Uterus (tissue), 4 donors: Measurements from ENCODE around the gene PHF5A. TPM values are rescaled to one million over a fixed set of nuclear protein-coding genes. Genes with fewer than 3 reads are reported as not detected.
A peak's percentile ranks its signal among the peaks of the same experiment; 100 is the strongest.

ENCODE experiments used
- DNase-seq, 2 donors: peaks; one replicate each; pipeline ENCODE4 v3.0.0-alpha.2; 2019 to 2020
- H3K27ac ChIP-seq, 2 donors: fragments of 200-600 bp; sonication (generic); 1 replicate in 1 of 2; 2 replicates in 1 of 2; pipeline ENCODE4 v1.5.1; 2016 to 2018
- H3K27me3 ChIP-seq, 2 donors: fragments of 200-600 bp; sonication (generic); one replicate each; pipeline ENCODE4 v1.5.1; 2018 to 2019; ENCODE audit warnings: control low read depth in 1 of 2
- H3K36me3 ChIP-seq, 2 donors: fragments of 200-600 bp; sonication (generic); one replicate each; pipeline ENCODE4 v1.5.1; 2019; ENCODE audit warnings: control low read depth in 1 of 2
- H3K4me1 ChIP-seq, 2 donors: fragments of 200-600 bp; sonication (generic); one replicate each; pipeline ENCODE4 v1.5.1; 2018 to 2019; ENCODE audit warnings: control low read depth in 1 of 2
- H3K4me3 ChIP-seq, 2 donors: fragments of 200-600 bp; sonication (generic); 1 replicate in 1 of 2; 2 replicates in 1 of 2; pipeline ENCODE4 v1.5.1; 2018 to 2019; ENCODE audit warnings: mild to moderate bottlenecking in 1 of 2
- H3K9me3 ChIP-seq, 2 donors: fragments of 200-600 bp; sonication (generic); one replicate each; pipeline ENCODE4 v1.5.1; 2019; ENCODE audit warnings: control low read depth in 1 of 2
- CTCF ChIP-seq, 4 experiments: fragments of 200-600 bp in 2 of 4; fragments of 450-650 bp in 2 of 4; sonication (generic) in 2 of 4; IDR thresholded peaks; one replicate each; pipeline ENCODE4 v1.5.1; 2016 to 2019; ENCODE audit warnings: antibody characterized with exemption in 4 of 4, mild to moderate bottlenecking in 2 of 4, moderate library complexity in 1 of 4
- POLR2A ChIP-seq, 2 donors: fragments of 450-650 bp; IDR thresholded peaks; one replicate each; pipeline ENCODE4 v1.6.1; 2016; ENCODE audit warnings: antibody characterized with exemption in 2 of 2, mild to moderate bottlenecking in 1 of 2, moderate library complexity in 1 of 2
- intact Hi-C: fragments of 100-400 bp; cut with DNase I; formaldehyde crosslinking; loops from one replicate; pipeline ENCODE4 v1.15.1; 2023; ENCODE audit warnings: low total_unique reads
- total RNA-seq, 4 donors: library from RNA; depleted of rRNA in 3 of 4; stranded (reverse); fragments of >200 nt in 3 of 4; gene quantifications; one replicate each; pipeline versions ENCODE4 v1.1.0 to v1.2.4, GENCODE V29; 2014 to 2023
- donor health status: DM: yes; HTN: yes; CAD: no.

Gene PHF5A
- total RNA-seq, 4 donors from 2014 or later: 38.5 to 65.1 (median 46.4) TPM

- Histone ChIP-seq H3K9me3 (no peaks in the 10 kb centered on the region), H3K4me3 (no peak overlapping the region), H3K27ac (no peak overlapping the region), H3K4me1 (no peaks in the 10 kb centered on the region), H3K36me3 (no peaks in the 10 kb centered on the region), H3K27me3 (no peaks in the 10 kb centered on the region)
- intact Hi-C loops: no loop called here
- no peak for DNase-seq
- no peak for TF ChIP-seq CTCF (IDR thresholded peaks at IDR 0.05)
- TF ChIP-seq POLR2A (IDR thresholded peaks at IDR 0.05): no peak
These were observed 9.1 kb downstream of the PHF5A start for GRCh38 chr22:41459431-41459830.

GRCh38 chr22:41458161-41458728 lies 10.2 kb downstream of the PHF5A start:
- Histone ChIP-seq H3K4me3 (no peak overlapping the region), H3K9me3 (no peaks in the 10 kb centered on the region), H3K4me1 (no peaks in the 10 kb centered on the region), H3K27ac (no peak overlapping the region), H3K36me3 (no peaks in the 10 kb centered on the region), H3K27me3 (no peaks in the 10 kb centered on the region)
- intact Hi-C loops: no loop called here
- TF ChIP-seq CTCF (IDR thresholded peaks at IDR 0.05) (no peak), POLR2A (IDR thresholded peaks at IDR 0.05) (no peak)
- no peak for DNase-seq

DNA sequence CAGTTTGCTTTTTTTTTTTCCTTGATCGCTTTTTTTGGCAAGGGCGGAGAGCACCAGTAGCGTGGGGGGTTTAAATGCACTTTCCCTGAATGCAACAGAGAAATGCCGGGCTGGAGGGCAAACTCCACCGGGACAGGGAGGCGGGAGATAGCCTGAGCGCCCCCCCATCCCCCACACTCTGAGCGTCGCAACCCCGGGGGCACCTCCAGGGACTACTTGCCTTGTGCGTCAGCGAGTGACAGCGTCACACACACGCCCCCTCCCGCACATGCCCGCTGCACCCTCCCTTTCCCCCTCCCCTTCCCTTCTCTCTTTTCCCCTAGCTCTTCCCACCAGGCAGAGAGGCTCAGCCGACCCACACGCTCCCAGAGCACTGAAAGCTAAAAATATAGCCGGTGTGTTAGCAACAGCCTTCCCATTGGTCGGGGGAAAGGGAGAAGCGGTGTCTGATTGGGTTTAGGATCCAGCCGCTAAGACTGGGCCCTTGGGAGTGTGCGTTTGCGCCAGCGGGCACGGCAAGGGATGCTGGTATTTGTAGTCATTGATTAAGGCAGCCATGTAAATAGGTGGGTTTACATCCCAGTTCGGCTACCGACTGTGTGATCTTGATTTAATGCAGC lies 20.2 kb downstream of the PHF5A start:
- no peaks in the 10 kb centered on the region for H3K9me3 ChIP-seq
- intact Hi-C loops: no loop called here
- H3K27ac ChIP-seq: peak overlapping the region; percentile 98 to 99
- H3K36me3 ChIP-seq: no peaks in the 10 kb centered on the region
- peak overlapping the region; percentile 79 to 81 for H3K4me3 ChIP-seq
- H3K27me3 ChIP-seq: no peaks in the 10 kb centered on the region
- DNase-seq: peak; percentile 92 to 96
- no peaks in the 10 kb centered on the region for H3K4me1 ChIP-seq
- peak; percentile 93 for TF ChIP-seq POLR2A (IDR thresholded peaks at IDR 0.05)
- TF ChIP-seq CTCF (IDR thresholded peaks at IDR 0.05): peak in 1 of 4 experiments; percentile 8

- no peaks in the 10 kb centered on the region for H3K9me3 ChIP-seq
- TF ChIP-seq CTCF (IDR thresholded peaks at IDR 0.05): peak in 1 of 4 experiments; percentile 5
- peak; percentile 31 to 41 for TF ChIP-seq POLR2A (IDR thresholded peaks at IDR 0.05)
- H3K27ac ChIP-seq: peak overlapping the region; percentile 98 to 99
- DNase-seq: peak; percentile 67 to 71
- peak overlapping the region; percentile 79 to 81 for H3K4me3 ChIP-seq
- no peaks in the 10 kb centered on the region for H3K4me1 ChIP-seq
- no peaks in the 10 kb centered on the region for H3K36me3 ChIP-seq
- H3K27me3 ChIP-seq: no peaks in the 10 kb centered on the region
- intact Hi-C loops: no loop called here
These were observed 20.9 kb downstream of the PHF5A start for GRCh38 chr22:41447435-41448188.
